Activated CD4-positive, alpha-beta T cell treated with anti-CD3 and anti-CD28 coated beads, Interleukin-2, Interleukin-4, amounts not matched to agents 100 ng/mL and 50 ng/mL, durations not matched to agents 16 hours and 8 hours (primary cell): ENCODE data around the gene CACNG1.
A peak's percentile ranks its signal among the peaks of the same experiment; 100 is the strongest.
"Not testable (repeated sequence)": the region's sequence is repeated elsewhere in the genome, so short reads cannot be mapped to it uniquely, and the experiment has no call there.

Experiments
- DNase-seq: peaks from one replicate; pipeline ENCODE4 v3.0.0-alpha.2; 2020; ENCODE audit warnings: low spot score

Gene CACNG1

GRCh38 chr17:67079491-67079890 is 35.1 kb downstream of the CACNG1 start:
- DNase-seq: no peak

- no peak for DNase-seq
Observed at GRCh38 chr17:67080804-67081203, 36.5 kb downstream of the CACNG1 start.

- DNase-seq: peak; percentile 8
Observed at GRCh38 chr17:67082107-67082506, 37.8 kb downstream of the CACNG1 start.

- DNase-seq: no peak
Observed at GRCh38 chr17:67085406-67085805, 41.1 kb downstream of the CACNG1 start.

GRCh38 chr17:67088639-67089038 is 44.3 kb downstream of the CACNG1 start:
- DNase-seq: no peak

GRCh38 chr17:67090341-67090740 is 46.0 kb downstream of the CACNG1 start:
- DNase-seq: no peak

- DNase-seq: no peak
Observed at GRCh38 chr17:67092291-67092690, 47.9 kb downstream of the CACNG1 start.

- DNase-seq: not testable (repeated sequence)
Observed at GRCh38 chr17:67092710-67093109, 48.4 kb downstream of the CACNG1 start.

GRCh38 chr17:67093348-67093747 is 49.0 kb downstream of the CACNG1 start:
- DNase-seq: no peak

GRCh38 chr17:67095291-67095690 is 50.9 kb downstream of the CACNG1 start:
- DNase-seq: peak; percentile 17

- DNase-seq: no peak
Observed at GRCh38 chr17:67095803-67096202, 51.4 kb downstream of the CACNG1 start.

- no peak for DNase-seq
Observed at GRCh38 chr17:67096609-67097008, 52.3 kb downstream of the CACNG1 start.

GRCh38 chr17:67098006-67098405 is 53.7 kb downstream of the CACNG1 start:
- no peak for DNase-seq

- DNase-seq: not testable (repeated sequence)
Observed at GRCh38 chr17:67104641-67105040, 60.3 kb downstream of the CACNG1 start.

GRCh38 chr17:67105213-67105612 is 60.9 kb downstream of the CACNG1 start:
- no peak for DNase-seq
